ENCODE data around the gene TENM4.

- no peak for TF ChIP-seq KDM1A (IDR thresholded peaks at IDR 0.05; ENCODE audit: low read depth)
- TF ChIP-seq CTCF (IDR thresholded peaks at IDR 0.05), result no peak
- TF ChIP-seq POLR2A (IDR thresholded peaks at IDR 0.05; ENCODE audit: low read length), result no peak
- no peak for TF ChIP-seq ESRRA (IDR thresholded peaks at IDR 0.05; ENCODE audit: borderline replicate concordance, low read length)
- TF ChIP-seq BCL3 (IDR thresholded peaks at IDR 0.05), result no peak
- TF ChIP-seq MAFK (IDR thresholded peaks at IDR 0.05; ENCODE audit: partially characterized antibody), result no peak
- no peak for TF ChIP-seq ZFP36 (IDR thresholded peaks at IDR 0.05; ENCODE audit: borderline replicate concordance, partially characterized antibody)
- TF ChIP-seq NR3C1 (IDR thresholded peaks at IDR 0.05), result no peak
- no peak for TF ChIP-seq RAD21 (conservative IDR thresholded peaks at IDR 0.05 in 1 of 2, IDR thresholded peaks at IDR 0.05 in 1 of 2)
- TF ChIP-seq REST (IDR thresholded peaks at IDR 0.05), result no peak
- TF ChIP-seq MAX (IDR thresholded peaks at IDR 0.05), result no peak
- TF ChIP-seq BHLHE40 (IDR thresholded peaks at IDR 0.05; ENCODE audit: low read depth, low read length), result no peak
- TF ChIP-seq RNF2 (IDR thresholded peaks at IDR 0.05; ENCODE audit: borderline replicate concordance, low read depth), result no peak
- TF ChIP-seq RFX5 (IDR thresholded peaks at IDR 0.05), result no peak
Observed at GRCh38 chr11:79090191-79090705, 350.6 kb downstream of the TENM4 start.
